C1 segment of cervical spinal cord (tissue), 14 donors: Measurements from ENCODE around the gene FXYD6.

Source experiments
- DNase-seq, 14 donors: peaks; one replicate each; lab custom pipeline; 2025; lab: John Stamatoyannopoulos, UW

The FXYD6 gene

DNA sequence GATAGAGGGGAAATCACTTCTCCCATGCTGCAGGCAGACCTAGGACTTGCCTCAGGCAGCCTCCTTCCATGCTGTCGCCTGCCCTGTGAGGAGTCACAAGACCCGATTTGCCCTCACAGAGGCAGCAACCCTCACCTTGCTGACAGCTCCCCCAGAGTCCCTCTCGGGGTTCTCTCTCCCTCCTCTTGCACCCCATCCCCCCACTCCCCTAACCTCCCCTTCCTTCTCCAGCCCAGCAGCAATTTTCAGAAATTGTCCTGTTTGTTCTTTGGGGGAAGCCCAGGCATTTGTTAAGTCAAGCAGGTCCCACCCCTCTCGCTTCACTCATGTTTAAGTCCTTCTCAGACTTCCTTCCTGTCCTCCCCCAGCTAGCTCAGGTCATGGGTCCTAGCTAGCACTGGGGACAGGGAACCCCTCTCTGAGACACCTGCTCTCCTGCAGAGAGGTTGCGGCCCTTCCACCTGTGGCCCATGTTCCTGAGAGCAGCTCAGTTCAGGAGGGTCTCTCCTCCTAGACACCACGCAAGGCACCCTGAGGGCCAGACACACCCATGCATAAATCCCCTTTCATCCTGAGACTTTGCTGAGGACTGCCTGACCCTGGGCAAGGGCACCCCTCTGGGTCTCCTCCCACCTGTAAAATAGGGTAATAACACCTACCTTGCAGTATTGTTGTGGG is 45.6 kb downstream of the FXYD6 start:
- no peak for DNase-seq

- no peak for DNase-seq
These were observed 46.4 kb downstream of the FXYD6 start for GRCh38 chr11:117830072-117830471.

- DNase-seq: no peak
These were observed 47.1 kb downstream of the FXYD6 start for GRCh38 chr11:117829369-117829725.

- no peak for DNase-seq
These were observed 47.7 kb downstream of the FXYD6 start for GRCh38 chr11:117828611-117829368.

DNA sequence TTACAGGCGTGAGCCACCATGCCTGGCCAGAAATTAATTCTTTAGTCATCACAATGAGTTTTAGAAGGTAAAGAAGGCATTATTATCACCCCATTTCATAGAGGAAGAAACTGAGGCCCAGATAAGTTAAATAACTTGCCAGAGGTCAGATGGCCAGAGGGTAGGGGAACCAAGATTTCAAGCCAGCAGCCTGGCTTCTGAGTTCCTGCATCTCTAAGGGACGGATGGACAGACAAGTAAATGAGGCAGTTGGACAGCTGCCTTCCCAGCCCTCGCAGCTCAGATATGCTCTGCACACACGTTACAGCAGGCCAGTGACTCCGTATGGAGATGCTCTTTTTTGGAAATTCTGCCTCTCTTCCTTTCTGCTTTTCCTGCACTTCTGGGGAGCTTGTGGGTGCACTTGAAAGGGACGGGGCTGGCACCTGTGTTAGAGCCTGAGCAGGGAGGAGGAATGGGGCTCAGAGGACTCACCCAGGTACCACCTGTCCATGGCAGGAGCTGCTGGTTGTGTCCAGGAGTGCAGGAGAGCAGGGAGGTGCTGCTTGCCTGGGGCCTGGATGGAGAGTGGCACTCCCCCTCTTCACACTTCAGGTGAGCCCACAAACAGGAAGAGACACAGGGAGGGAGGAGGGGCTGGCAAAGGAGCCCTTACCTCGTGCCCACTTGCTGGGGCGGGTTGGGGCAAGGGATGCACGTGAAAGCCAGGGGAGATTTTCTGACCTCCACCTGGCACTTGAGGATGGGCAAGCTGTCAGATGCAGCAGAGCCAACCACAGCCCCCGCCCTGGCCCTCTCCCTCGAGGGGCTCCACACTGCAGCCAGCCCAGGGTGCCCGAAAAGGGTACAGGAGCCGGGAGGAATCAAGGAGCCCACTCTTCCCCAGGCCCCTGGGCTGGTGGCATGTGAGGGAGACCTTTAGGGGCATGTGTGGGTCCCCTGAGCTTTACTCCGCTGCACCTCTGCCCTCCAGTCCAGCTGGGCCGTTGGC is 48.6 kb downstream of the FXYD6 start:
- DNase-seq: no peak

- DNase-seq: no peak
These were observed 49.6 kb downstream of the FXYD6 start for GRCh38 chr11:117826832-117827231.

DNA sequence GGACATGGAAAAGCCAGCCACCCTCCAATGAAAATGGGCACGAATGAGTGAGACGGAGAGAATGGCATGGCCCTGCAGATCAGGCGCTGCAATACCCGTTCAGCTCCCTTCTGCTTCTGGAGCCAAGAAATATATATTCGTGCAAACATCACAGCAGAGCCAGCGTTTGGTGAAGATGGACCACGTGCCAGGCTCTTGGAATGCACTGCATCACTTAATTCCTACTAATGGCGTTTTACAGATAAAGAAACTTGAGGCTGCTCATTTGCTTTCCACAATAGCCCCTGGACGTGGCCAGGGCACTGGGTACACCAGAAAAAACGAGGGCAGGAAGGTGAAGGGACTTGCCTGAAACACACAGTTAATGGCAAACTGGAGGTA is 50.3 kb downstream of the FXYD6 start:
- DNase-seq: no peak

- no peak for DNase-seq
These were observed 50.8 kb downstream of the FXYD6 start for GRCh38 chr11:117825538-117826189.

- peak in 1 of 14 donors; percentile 16 for DNase-seq
These were observed 51.6 kb downstream of the FXYD6 start, which contains the start of gene FXYD2 for GRCh38 chr11:117824571-117825537. TSS of gene FXYD2 (minus strand) at chr11:117824744. CDS start at chr11:117824678, 66 bp downstream.

- DNase-seq: no peak
These were observed 52.5 kb downstream of the FXYD6 start for GRCh38 chr11:117823946-117824420.

- DNase-seq: no peak
These were observed 53.0 kb downstream of the FXYD6 start for GRCh38 chr11:117823294-117823945.

DNA sequence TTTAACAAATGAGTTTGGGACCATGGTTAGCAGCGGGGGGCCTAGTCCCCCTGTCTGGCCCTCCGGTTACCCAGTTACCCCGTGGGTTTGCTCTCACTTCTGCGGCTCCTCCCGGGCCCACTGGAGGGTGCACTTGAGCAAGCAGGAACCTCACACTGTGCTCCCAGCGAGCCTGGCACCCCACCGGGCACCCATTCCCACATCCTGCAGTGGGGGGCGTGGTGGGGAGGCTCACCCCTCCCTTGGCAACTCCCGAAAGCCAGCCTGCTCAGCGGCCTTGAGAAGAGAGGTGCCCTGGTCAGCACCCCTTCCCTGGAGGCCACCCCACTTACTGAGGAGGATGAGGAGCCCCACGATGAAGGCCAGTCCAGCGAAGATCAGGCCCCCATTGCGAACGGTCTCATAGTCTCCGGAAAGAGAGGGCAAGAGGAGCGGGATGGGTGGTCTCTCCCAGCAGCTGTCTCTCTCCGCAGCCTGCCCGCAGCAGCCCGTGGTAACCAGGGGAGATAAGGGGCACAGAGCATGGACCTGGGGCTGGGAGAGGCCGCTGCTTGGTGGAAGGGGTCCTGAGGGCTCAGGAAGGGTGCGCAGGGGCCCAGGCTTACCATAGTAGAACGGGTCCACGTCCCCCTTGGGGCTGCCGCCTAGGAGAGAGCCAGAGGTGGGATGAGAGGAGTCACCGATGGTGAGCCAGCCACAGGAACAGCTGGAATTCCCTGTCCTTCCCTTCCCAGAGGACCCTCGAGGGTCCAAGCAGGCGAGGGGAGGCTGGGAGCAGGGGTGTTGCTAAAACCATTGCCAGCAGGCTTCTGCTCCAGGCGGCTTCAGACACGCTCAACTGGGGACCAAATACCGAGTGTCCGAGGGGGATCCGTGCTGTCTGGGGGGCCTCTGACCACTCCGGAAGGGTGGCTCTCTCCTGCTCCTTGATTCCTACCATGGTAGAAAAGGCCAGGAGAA is 54.1 kb downstream of the FXYD6 start:
- peak in 1 of 14 donors; percentile 18 for DNase-seq

DNA sequence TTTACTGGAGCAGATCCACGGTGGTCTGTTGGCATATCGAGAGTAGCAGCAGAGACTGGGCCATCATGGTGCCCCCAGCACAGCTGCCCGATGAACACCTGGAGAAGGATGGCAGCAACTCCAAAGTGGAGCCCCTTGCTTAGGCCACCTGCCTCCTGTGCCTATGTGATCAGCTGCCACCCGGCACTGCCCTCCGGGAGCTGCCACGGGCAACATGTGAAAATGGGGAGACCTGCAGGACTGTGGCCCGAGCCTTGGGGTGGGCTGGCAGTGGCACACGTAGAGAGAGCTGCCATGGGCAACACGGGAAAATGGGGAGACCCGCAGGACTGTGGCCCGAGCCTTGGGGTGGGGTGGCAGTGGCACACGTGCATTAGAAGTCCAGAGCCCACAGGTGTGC is 55.0 kb downstream of the FXYD6 start:
- no peak for DNase-seq

DNA sequence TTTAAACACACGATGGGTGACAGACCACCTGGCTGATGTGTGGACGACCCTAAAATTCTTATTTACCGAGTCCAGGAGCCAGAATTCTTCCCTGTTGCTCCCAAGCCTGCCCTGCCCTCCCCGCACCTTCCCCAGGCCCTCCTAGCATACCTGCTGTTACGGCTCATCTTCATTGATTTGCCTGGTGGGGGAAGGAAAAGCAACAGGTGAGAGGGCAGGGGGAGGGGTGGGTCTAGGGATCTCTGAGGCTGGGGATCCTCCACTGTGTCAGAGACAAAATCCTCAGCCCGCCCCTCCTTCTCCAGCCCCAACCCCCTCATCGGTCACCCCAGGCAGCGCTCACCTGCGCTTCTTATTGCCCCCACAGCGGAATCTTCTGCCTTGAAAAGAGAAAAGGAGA is 55.9 kb downstream of the FXYD6 start:
- DNase-seq: no peak

- no peak for DNase-seq
These were observed 56.4 kb downstream of the FXYD6 start for GRCh38 chr11:117820071-117820470.

- DNase-seq: peak in 1 of 14 donors; percentile 11
These were observed 57.1 kb downstream of the FXYD6 start for GRCh38 chr11:117819096-117820040.
